ENCODE results near the gene RAX2.

RAX2 gene

GRCh38 chr19:3800996-3801395 lies 29.0 kb upstream of the RAX2 start:
- no peak for DNase-seq

GRCh38 chr19:3798137-3798536 lies 26.1 kb upstream of the RAX2 start:
- DNase-seq: no peak

- DNase-seq: no peak
Measured at GRCh38 chr19:3796358-3796757, 24.3 kb upstream of the RAX2 start.

GRCh38 chr19:3793799-3794198 lies 21.8 kb upstream of the RAX2 start:
- no peak for DNase-seq

- no peak for DNase-seq
Measured at GRCh38 chr19:3792114-3792513, 20.1 kb upstream of the RAX2 start.

GRCh38 chr19:3790941-3791340 lies 18.9 kb upstream of the RAX2 start:
- DNase-seq: no peak

GRCh38 chr19:3790209-3790734 lies 18.2 kb upstream of the RAX2 start:
- no peak for DNase-seq

GRCh38 chr19:3788996-3789778 lies 17.2 kb upstream of the RAX2 start:
- no peak for DNase-seq

GRCh38 chr19:3785938-3786824 lies 14.2 kb upstream of the RAX2 start, which contains the start of gene MATK:
Gene MATK (minus strand): TSS chr19:3786381. CDS start chr19:3785135, 1,246 bp downstream.
- DNase-seq: no peak

- peak; percentile 46 for DNase-seq
Measured at GRCh38 chr19:3785451-3785937, 13.5 kb upstream of the RAX2 start.

- DNase-seq: no peak
Measured at GRCh38 chr19:3784607-3785450, 12.8 kb upstream of the RAX2 start.

GRCh38 chr19:3783660-3784584 lies 11.9 kb upstream of the RAX2 start:
- peak; percentile 32 for DNase-seq

GRCh38 chr19:3782903-3783302 lies 10.9 kb upstream of the RAX2 start:
- no peak for DNase-seq

GRCh38 chr19:3782330-3782729 lies 10.3 kb upstream of the RAX2 start:
- no peak for DNase-seq

- DNase-seq: no peak
Measured at GRCh38 chr19:3781603-3782002, 9.6 kb upstream of the RAX2 start.

GRCh38 chr19:3780786-3781304 lies 8.8 kb upstream of the RAX2 start:
- no peak for DNase-seq

GRCh38 chr19:3778899-3779723 lies 7.1 kb upstream of the RAX2 start:
- DNase-seq: no peak

GRCh38 chr19:3778104-3778867 lies 6.3 kb upstream of the RAX2 start:
- no peak for DNase-seq

GRCh38 chr19:3776479-3777040 lies 4.5 kb upstream of the RAX2 start:
- DNase-seq: no peak

Data from activated T-cell treated with anti-CD3 and anti-CD28 coated beads for 4 hours (primary cell).